H1 (cell line): Measurements from ENCODE around the gene SND1. TPM values are rescaled to one million over a fixed set of nuclear protein-coding genes. Genes with fewer than 3 reads are reported as not detected.

Source experiments
- CHD1 ChIP-seq: IDR thresholded peaks from 2 replicates; pipeline ENCODE4 v1.6.1; 2012; ENCODE audit warnings: low read depth, low read length, improper control_type of control experiment
- CTBP2 ChIP-seq: IDR thresholded peaks from 2 replicates; pipeline ENCODE4 v1.7.0; 2011; ENCODE audit warnings: borderline replicate concordance, mild to moderate bottlenecking, moderate library complexity, mixed read lengths, low read length; ENCODE audit not compliant: insufficient read depth, insufficient read length
- EGR1 ChIP-seq: IDR thresholded peaks from 2 replicates; pipeline ENCODE4 v1.6.1; 2011; ENCODE audit warnings: low read depth, low read length, borderline replicate concordance
- HDAC6 ChIP-seq: IDR thresholded peaks from one replicate; pipeline ENCODE4 v1.7.1; 2012; ENCODE audit warnings: low read depth, mild to moderate bottlenecking, inconsistent platforms, low read length, moderate library complexity
- SP1 ChIP-seq: IDR thresholded peaks from 2 replicates; pipeline ENCODE4 v1.6.1; 2011; ENCODE audit warnings: low read depth, low read length
- SP4 ChIP-seq: IDR thresholded peaks from 2 replicates; pipeline ENCODE4 v1.6.1; 2012; ENCODE audit warnings: low read length, inconsistent platforms
- polyA plus RNA-seq, 7 experiments: library from polyadenylated mRNA; depleted of rRNA in 3 of 7; stranded (reverse) in 5 of 7; unstranded in 2 of 7; fragments of >200 nt in 5 of 7; fragments of 200-250 nt in 2 of 7; gene quantifications; 1 replicate in 5 of 7; 2 replicates in 1 of 7; 4 replicates in 1 of 7; pipeline versions ENCODE4 v1.2.1 to v1.2.3, GENCODE V29; 2011 to 2013; ENCODE audit warnings: missing spikeins in 2 of 7, mixed read lengths in 2 of 7
- total RNA-seq: library from RNA; stranded (reverse); fragmentation: NEBNext Ultra II Directional; extraction: Animal tissue kit (Norgen Biotek cat#: 25700); gene quantifications from 2 replicates; pipeline ENCODE4 v1.2.1, GENCODE V29; 2021

SND1 gene
- total and polyA plus RNA-seq, 2 of the 8 experiments (the other 6 are each of a cell fraction or from before 2014, with no cell fraction given) = 122 to 290 TPM

GRCh38 chr7:127950233-127950935 lies 298.4 kb downstream of the SND1 start (continued):
- TF ChIP-seq EGR1 (no peak), HDAC6 (no peak), CTBP2 (no peak), CHD1 (no peak), SP1 (no peak), SP4 (no peak)
